HEK293 (cell line): Measurements from ENCODE around the gene PUM2.
A peak's percentile ranks its signal among the peaks of the same experiment; 100 is the strongest.

ENCODE experiments used
- CTCF ChIA-PET: fragments of 350-600 bp; formaldehyde crosslinking; extraction: SDS; loops from one replicate; lab custom pipeline; 2021; ENCODE audit warnings: antibody characterized with exemption; lab: Yijun Ruan, JAX
- POLR2A ChIA-PET: fragments of 300-600 bp; formaldehyde crosslinking; extraction: SDS; loops from one replicate; lab custom pipeline; 2020; ENCODE audit warnings: antibody characterized with exemption, inconsistent platforms; lab: Yijun Ruan, JAX
- H3K27ac ChIP-seq: fragments of 200-500 bp; sonication (Bioruptor generic); 2 replicates; pipeline ENCODE4 v1.5.1; 2014; ENCODE audit warnings: low read depth, low read length, control low read depth, inconsistent platforms; ENCODE audit errors: extremely low read depth
- H3K36me3 ChIP-seq, 2 experiments: fragments of 200-500 bp in 1 of 2; sonication (Bioruptor generic) in 1 of 2; 1 replicate in 1 of 2; 2 replicates in 1 of 2; pipeline ENCODE4 v1.5.1; 2014 to 2017; ENCODE audit warnings: inconsistent platforms in 2 of 2, low read length in 2 of 2; ENCODE audit not compliant: control insufficient read depth in 2 of 2, insufficient read depth in 1 of 2
- H3K4me1 ChIP-seq: fragments of 200-500 bp; sonication (Bioruptor generic); 2 replicates; pipeline ENCODE4 v1.5.1; 2014; ENCODE audit warnings: mild to moderate bottlenecking, low read length, inconsistent platforms; ENCODE audit not compliant: control insufficient read depth, insufficient read depth
- H3K4me3 ChIP-seq: 2 replicates; pipeline ENCODE4 v1.5.1; 2011; ENCODE audit warnings: low read depth, mild to moderate bottlenecking, control low read depth, low read length, moderate library complexity
- H3K9me3 ChIP-seq: fragments of 200-500 bp; sonication (Bioruptor generic); 2 replicates; pipeline ENCODE4 v1.5.1; 2014; ENCODE audit warnings: low read depth, low read length, inconsistent platforms; ENCODE audit not compliant: control insufficient read depth, insufficient read depth
- BCL11A ChIP-seq: fragments of 450-650 bp; formaldehyde crosslinking; IDR thresholded peaks from 2 replicates; pipeline ENCODE4 v1.5.1; 2016; ENCODE audit warnings: low read depth, missing biosample characterization, missing genetic modification characterization
- EGR2 ChIP-seq: fragments of 450-650 bp; formaldehyde crosslinking; IDR thresholded peaks from 2 replicates; pipeline ENCODE4 v1.5.1; 2016; ENCODE audit warnings: low read depth, missing biosample characterization, missing genetic modification characterization
- KLF1 ChIP-seq: fragments of 450-650 bp; formaldehyde crosslinking; IDR thresholded peaks from 2 replicates; pipeline ENCODE4 v1.5.1; 2016; ENCODE audit warnings: missing biosample characterization, missing genetic modification characterization
- MZF1 ChIP-seq: fragments of 450-650 bp; formaldehyde crosslinking; IDR thresholded peaks from 2 replicates; pipeline ENCODE4 v1.5.1; 2017; ENCODE audit warnings: missing biosample characterization, missing genetic modification characterization, borderline replicate concordance
- OSR2 ChIP-seq: fragments of 450-650 bp; formaldehyde crosslinking; IDR thresholded peaks from 2 replicates; pipeline ENCODE4 v1.5.1; 2016; ENCODE audit warnings: missing biosample characterization, missing genetic modification characterization
- PBX3 ChIP-seq: sonication (generic); formaldehyde crosslinking; IDR thresholded peaks from 2 replicates; pipeline ENCODE4 v1.8.1; 2022; ENCODE audit warnings: mild to moderate bottlenecking, moderate library complexity, missing genetic modification reagents
- PRDM1 ChIP-seq: fragments of 450-650 bp; formaldehyde crosslinking; IDR thresholded peaks from 2 replicates; pipeline ENCODE4; 2016; ENCODE audit warnings: missing biosample characterization, missing genetic modification characterization
- SP3 ChIP-seq: fragments of 450-650 bp; formaldehyde crosslinking; IDR thresholded peaks from 2 replicates; pipeline ENCODE4 v1.5.1; 2016; ENCODE audit warnings: missing biosample characterization, missing genetic modification characterization
- ZBTB20 ChIP-seq: fragments of 450-650 bp; formaldehyde crosslinking; IDR thresholded peaks from 2 replicates; pipeline ENCODE4 v1.5.1; 2016; ENCODE audit warnings: missing biosample characterization, missing genetic modification characterization
- ZBTB21 ChIP-seq: fragments of 450-650 bp; formaldehyde crosslinking; IDR thresholded peaks from 2 replicates; pipeline ENCODE4 v1.5.1; 2017; ENCODE audit warnings: missing biosample characterization, missing genetic modification characterization
- ZEB2 ChIP-seq: fragments of 450-650 bp; formaldehyde crosslinking; IDR thresholded peaks from 2 replicates; pipeline ENCODE4 v1.5.1; 2016; ENCODE audit warnings: missing biosample characterization, missing genetic modification characterization
- ZFHX2 ChIP-seq: fragments of 450-650 bp; formaldehyde crosslinking; conservative IDR thresholded peaks from 2 replicates; pipeline ENCODE4 v1.5.1; 2016; ENCODE audit warnings: missing biosample characterization, missing genetic modification characterization
- ZIC2 ChIP-seq: fragments of 450-650 bp; formaldehyde crosslinking; IDR thresholded peaks from 2 replicates; pipeline ENCODE4 v1.5.1; 2016; ENCODE audit warnings: missing biosample characterization, missing genetic modification characterization
- ZNF174 ChIP-seq: fragments of 450-650 bp; formaldehyde crosslinking; IDR thresholded peaks from 2 replicates; pipeline ENCODE4 v1.5.0; 2017; ENCODE audit warnings: missing biosample characterization, mild to moderate bottlenecking, missing genetic modification characterization
- ZNF248 ChIP-seq: fragments of 450-650 bp; formaldehyde crosslinking; IDR thresholded peaks from 2 replicates; pipeline ENCODE4 v1.5.1; 2017; ENCODE audit warnings: missing biosample characterization, missing genetic modification characterization
- ZNF341 ChIP-seq: fragments of 450-650 bp; formaldehyde crosslinking; IDR thresholded peaks from 2 replicates; pipeline ENCODE4; 2016; ENCODE audit warnings: low read depth, missing biosample characterization, missing genetic modification characterization
- ZNF433 ChIP-seq: fragments of 450-650 bp; formaldehyde crosslinking; IDR thresholded peaks from 2 replicates; pipeline ENCODE4 v1.5.1; 2016; ENCODE audit warnings: missing biosample characterization, missing genetic modification characterization, low read depth
- ZNF530 ChIP-seq: fragments of 450-650 bp; formaldehyde crosslinking; IDR thresholded peaks from 2 replicates; pipeline ENCODE4 v1.5.1; 2016; ENCODE audit warnings: low read depth, missing biosample characterization, missing genetic modification characterization
- ZNF549 ChIP-seq: fragments of 450-650 bp; IDR thresholded peaks from 2 replicates; pipeline ENCODE4 v1.5.1; 2018; ENCODE audit warnings: missing biosample characterization, missing genetic modification characterization, mild to moderate bottlenecking, inconsistent platforms, moderate library complexity
- ZNF561 ChIP-seq: fragments of 450-650 bp; IDR thresholded peaks from 2 replicates; pipeline ENCODE4 v1.5.1; 2018; ENCODE audit warnings: missing biosample characterization, missing genetic modification characterization, borderline replicate concordance
- ZNF624 ChIP-seq: fragments of 450-650 bp; formaldehyde crosslinking; IDR thresholded peaks from 2 replicates; pipeline ENCODE4 v1.5.1; 2017; ENCODE audit warnings: missing biosample characterization, missing genetic modification characterization
- ZNF654 ChIP-seq: fragments of 450-650 bp; formaldehyde crosslinking; IDR thresholded peaks from 2 replicates; pipeline ENCODE4 v1.5.1; 2016; ENCODE audit warnings: low read depth, missing biosample characterization, missing genetic modification characterization
- ZNF76 ChIP-seq: fragments of 450-650 bp; formaldehyde crosslinking; IDR thresholded peaks from 2 replicates; pipeline ENCODE4; 2016; ENCODE audit warnings: low read depth, missing biosample characterization, missing genetic modification characterization, borderline replicate concordance
- TF ChIP-seq, protein P1 (sequence below): fragments of 450-650 bp; formaldehyde crosslinking; IDR thresholded peaks from 2 replicates; pipeline ENCODE4 v1.5.1; 2016; ENCODE audit warnings: missing biosample characterization, missing genetic modification characterization
- TF ChIP-seq, protein P2 (sequence below): fragments of 450-650 bp; formaldehyde crosslinking; IDR thresholded peaks from 2 replicates; pipeline ENCODE4 v1.5.1; 2016; ENCODE audit warnings: missing biosample characterization, missing genetic modification characterization
- TF ChIP-seq, protein P3 (sequence below): fragments of 450-650 bp; formaldehyde crosslinking; IDR thresholded peaks from 2 replicates; pipeline ENCODE4 v1.5.1; 2016; ENCODE audit warnings: missing biosample characterization, missing genetic modification characterization, low read depth

The PUM2 gene, protein sequence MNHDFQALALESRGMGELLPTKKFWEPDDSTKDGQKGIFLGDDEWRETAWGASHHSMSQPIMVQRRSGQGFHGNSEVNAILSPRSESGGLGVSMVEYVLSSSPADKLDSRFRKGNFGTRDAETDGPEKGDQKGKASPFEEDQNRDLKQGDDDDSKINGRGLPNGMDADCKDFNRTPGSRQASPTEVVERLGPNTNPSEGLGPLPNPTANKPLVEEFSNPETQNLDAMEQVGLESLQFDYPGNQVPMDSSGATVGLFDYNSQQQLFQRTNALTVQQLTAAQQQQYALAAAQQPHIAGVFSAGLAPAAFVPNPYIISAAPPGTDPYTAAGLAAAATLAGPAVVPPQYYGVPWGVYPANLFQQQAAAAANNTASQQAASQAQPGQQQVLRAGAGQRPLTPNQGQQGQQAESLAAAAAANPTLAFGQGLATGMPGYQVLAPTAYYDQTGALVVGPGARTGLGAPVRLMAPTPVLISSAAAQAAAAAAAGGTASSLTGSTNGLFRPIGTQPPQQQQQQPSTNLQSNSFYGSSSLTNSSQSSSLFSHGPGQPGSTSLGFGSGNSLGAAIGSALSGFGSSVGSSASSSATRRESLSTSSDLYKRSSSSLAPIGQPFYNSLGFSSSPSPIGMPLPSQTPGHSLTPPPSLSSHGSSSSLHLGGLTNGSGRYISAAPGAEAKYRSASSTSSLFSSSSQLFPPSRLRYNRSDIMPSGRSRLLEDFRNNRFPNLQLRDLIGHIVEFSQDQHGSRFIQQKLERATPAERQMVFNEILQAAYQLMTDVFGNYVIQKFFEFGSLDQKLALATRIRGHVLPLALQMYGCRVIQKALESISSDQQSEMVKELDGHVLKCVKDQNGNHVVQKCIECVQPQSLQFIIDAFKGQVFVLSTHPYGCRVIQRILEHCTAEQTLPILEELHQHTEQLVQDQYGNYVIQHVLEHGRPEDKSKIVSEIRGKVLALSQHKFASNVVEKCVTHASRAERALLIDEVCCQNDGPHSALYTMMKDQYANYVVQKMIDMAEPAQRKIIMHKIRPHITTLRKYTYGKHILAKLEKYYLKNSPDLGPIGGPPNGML

GRCh38 chr2:20350753-20351554, at the start of gene PUM2:
Gene PUM2 (minus strand): TSS chr2:20350844. CDS start chr2:20327360, 23,484 bp downstream.
- Histone ChIP-seq H3K27ac (peak within 1 kb of the TSS; percentile 99), H3K4me3 (peak within 1 kb of the TSS; percentile 92), H3K36me3 (no peaks in the 10 kb centered on the region; a peak in 1 of 3 replicates), H3K9me3 (no peaks in the 10 kb centered on the region), H3K4me1 (peaks cover 10% of the 10 kb centered on the region; the same call in 1 of the 2 replicates)
- CTCF ChIA-PET: interaction anchor here (1.0 kb wide), 1 partner anchor 18 kb away, joined by 5 read pairs; no protein-coding TSS in a partner anchor
- POLR2A ChIA-PET: interaction anchor here (0.5 to 3.7 kb wide), 3 partner anchors 96 to 244 kb away, joined by 3 to 16 read pairs (median 4); partner anchors contain the start of gene RHOB
- no peak for TF ChIP-seq ZNF549 (tag by site-specific recombination)
- TF ChIP-seq ZNF341 (tag by site-specific recombination): peak; percentile 64; the same call in 1 of the 2 replicates
- TF ChIP-seq ZNF561 (tag by site-specific recombination): 0 out of 2 replicates have a peak, but pooled peaks have one; percentile 4
- peak; percentile 65 for TF ChIP-seq PRDM1 (tag by site-specific recombination)
- TF ChIP-seq PBX3 (CRISPR knock-in tag): 0 out of 2 replicates have a peak, but pooled peaks have one; percentile 20
- TF ChIP-seq ZFHX2 (tag by site-specific recombination): peak; percentile 87
- no peak for TF ChIP-seq MZF1 (tag by site-specific recombination)
- TF ChIP-seq BCL11A (tag by site-specific recombination): no peak
- TF ChIP-seq ZIC2 (tag by site-specific recombination): 0 out of 2 replicates have a peak, but pooled peaks have one; percentile 7
- TF ChIP-seq ZNF530 (tag by site-specific recombination): no peak
- peak; percentile 79 for TF ChIP-seq ZBTB20 (tag by site-specific recombination)
- no peak for TF ChIP-seq ZNF624 (tag by site-specific recombination)
- TF ChIP-seq, protein P1, sequence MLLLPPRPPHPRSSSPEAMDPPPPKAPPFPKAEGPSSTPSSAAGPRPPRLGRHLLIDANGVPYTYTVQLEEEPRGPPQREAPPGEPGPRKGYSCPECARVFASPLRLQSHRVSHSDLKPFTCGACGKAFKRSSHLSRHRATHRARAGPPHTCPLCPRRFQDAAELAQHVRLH (tag by site-specific recombination): no peak
- peak; percentile 41 for TF ChIP-seq ZEB2 (tag by site-specific recombination)
- TF ChIP-seq ZNF433 (tag by site-specific recombination): no peak
- TF ChIP-seq ZBTB21 (tag by site-specific recombination): no peak
- peak; percentile 87 for TF ChIP-seq ZNF76
- no peak for TF ChIP-seq ZNF654 (tag by site-specific recombination)
- TF ChIP-seq EGR2 (tag by site-specific recombination): peak; percentile 76
- no peak for TF ChIP-seq KLF1
- peak; percentile 64 for TF ChIP-seq SP3
- no peak for TF ChIP-seq ZNF174 (tag by site-specific recombination)
- TF ChIP-seq ZNF248 (tag by site-specific recombination): no peak
- TF ChIP-seq OSR2 (tag by site-specific recombination): no peak
- TF ChIP-seq, protein P2, sequence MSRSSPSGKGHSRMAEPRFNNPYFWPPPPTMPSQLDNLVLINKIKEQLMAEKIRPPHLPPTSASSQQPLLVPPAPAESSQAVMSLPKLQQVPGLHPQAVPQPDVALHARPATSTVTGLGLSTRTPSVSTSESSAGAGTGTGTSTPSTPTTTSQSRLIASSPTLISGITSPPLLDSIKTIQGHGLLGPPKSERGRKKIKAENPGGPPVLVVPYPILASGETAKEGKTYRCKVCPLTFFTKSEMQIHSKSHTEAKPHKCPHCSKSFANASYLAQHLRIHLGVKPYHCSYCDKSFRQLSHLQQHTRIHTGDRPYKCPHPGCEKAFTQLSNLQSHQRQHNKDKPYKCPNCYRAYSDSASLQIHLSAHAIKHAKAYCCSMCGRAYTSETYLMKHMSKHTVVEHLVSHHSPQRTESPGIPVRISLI: no peak
- TF ChIP-seq, protein P3, sequence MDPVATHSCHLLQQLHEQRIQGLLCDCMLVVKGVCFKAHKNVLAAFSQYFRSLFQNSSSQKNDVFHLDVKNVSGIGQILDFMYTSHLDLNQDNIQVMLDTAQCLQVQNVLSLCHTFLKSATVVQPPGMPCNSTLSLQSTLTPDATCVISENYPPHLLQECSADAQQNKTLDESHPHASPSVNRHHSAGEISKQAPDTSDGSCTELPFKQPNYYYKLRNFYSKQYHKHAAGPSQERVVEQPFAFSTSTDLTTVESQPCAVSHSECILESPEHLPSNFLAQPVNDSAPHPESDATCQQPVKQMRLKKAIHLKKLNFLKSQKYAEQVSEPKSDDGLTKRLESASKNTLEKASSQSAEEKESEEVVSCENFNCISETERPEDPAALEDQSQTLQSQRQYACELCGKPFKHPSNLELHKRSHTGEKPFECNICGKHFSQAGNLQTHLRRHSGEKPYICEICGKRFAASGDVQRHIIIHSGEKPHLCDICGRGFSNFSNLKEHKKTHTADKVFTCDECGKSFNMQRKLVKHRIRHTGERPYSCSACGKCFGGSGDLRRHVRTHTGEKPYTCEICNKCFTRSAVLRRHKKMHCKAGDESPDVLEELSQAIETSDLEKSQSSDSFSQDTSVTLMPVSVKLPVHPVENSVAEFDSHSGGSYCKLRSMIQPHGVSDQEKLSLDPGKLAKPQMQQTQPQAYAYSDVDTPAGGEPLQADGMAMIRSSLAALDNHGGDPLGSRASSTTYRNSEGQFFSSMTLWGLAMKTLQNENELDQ (tag by site-specific recombination): no peak
